H9 (cell line): ENCODE data around the gene LIG3. TPM values are rescaled to one million over a fixed set of nuclear protein-coding genes. Genes with fewer than 3 reads are reported as not detected.

Experiments
- DNase-seq: peaks from one replicate; pipeline ENCODE4 v3.0.0-alpha.2; 2017
- H2AFZ ChIP-seq: one replicate; pipeline ENCODE4 v1.6.1; 2013; ENCODE audit warnings: mild to moderate bottlenecking, low read length, control low read depth, moderate library complexity
- H2AK5ac ChIP-seq: 2 replicates; pipeline ENCODE4 v1.6.1; 2013; ENCODE audit warnings: low read length, control low read depth, mixed read lengths; ENCODE audit not compliant: insufficient read length
- H2BK120ac ChIP-seq: one replicate; pipeline ENCODE4 v1.6.1; 2013; ENCODE audit warnings: low read depth, mild to moderate bottlenecking, low read length, control low read depth, inconsistent platforms; ENCODE audit not compliant: poor library complexity, severe bottlenecking
- H2BK12ac ChIP-seq: 2 replicates; pipeline ENCODE4 v1.6.1; 2013; ENCODE audit warnings: low read length, control low read depth, mixed read lengths, low read depth; ENCODE audit not compliant: insufficient read length
- H2BK15ac ChIP-seq: 2 replicates; pipeline ENCODE4 v1.6.1; 2013; ENCODE audit warnings: low read depth, low read length, control low read depth
- H2BK20ac ChIP-seq: one replicate; pipeline ENCODE4 v1.6.1; 2013; ENCODE audit warnings: low read depth, mild to moderate bottlenecking, low read length, control low read depth, inconsistent platforms; ENCODE audit not compliant: poor library complexity, severe bottlenecking
- H2BK5ac ChIP-seq: 2 replicates; pipeline ENCODE4 v1.6.1; 2013; ENCODE audit warnings: low read length, control low read depth, mixed read lengths; ENCODE audit not compliant: insufficient read length
- H3K14ac ChIP-seq: 2 replicates; pipeline ENCODE4 v1.6.1; 2013; ENCODE audit warnings: low read length, control low read depth; ENCODE audit not compliant: insufficient read depth
- H3K18ac ChIP-seq: 2 replicates; pipeline ENCODE4 v1.6.1; 2013; ENCODE audit warnings: low read depth, mild to moderate bottlenecking, mixed read lengths, low read length, control low read depth; ENCODE audit not compliant: insufficient read length
- H3K23ac ChIP-seq: 2 replicates; pipeline ENCODE4 v1.6.1; 2013; ENCODE audit warnings: low read length, control low read depth, mixed read lengths, low read depth; ENCODE audit not compliant: insufficient read length
- H3K23me2 ChIP-seq: 2 replicates; pipeline ENCODE4 v1.6.1; 2013; ENCODE audit warnings: low read depth, mild to moderate bottlenecking, mixed read lengths, low read length, control low read depth; ENCODE audit not compliant: insufficient read length, poor library complexity, severe bottlenecking
- H3K27ac ChIP-seq: 2 replicates; pipeline ENCODE4 v1.5.1; 2013; ENCODE audit warnings: low read length, control low read depth, mixed read lengths, low read depth; ENCODE audit not compliant: insufficient read length
- H3K27me3 ChIP-seq: 2 replicates; pipeline ENCODE4 v1.6.1; 2013; ENCODE audit warnings: low read length, control low read depth, inconsistent platforms; ENCODE audit not compliant: insufficient read depth
- H3K4ac ChIP-seq: 2 replicates; pipeline ENCODE4 v1.6.1; 2013; ENCODE audit warnings: low read depth, mild to moderate bottlenecking, control low read depth, inconsistent platforms, low read length, moderate library complexity
- H3K4me1 ChIP-seq: 2 replicates; pipeline ENCODE4 v1.6.1; 2013; ENCODE audit warnings: low read length, control low read depth, inconsistent platforms; ENCODE audit not compliant: insufficient read depth
- H3K4me2 ChIP-seq: 2 replicates; pipeline ENCODE4 v1.6.1; 2013; ENCODE audit warnings: low read length, control low read depth, mixed read lengths; ENCODE audit not compliant: insufficient read length, insufficient read depth
- H3K56ac ChIP-seq: 2 replicates; pipeline ENCODE4 v1.6.1; 2013; ENCODE audit warnings: low read depth, mild to moderate bottlenecking, mixed read lengths, low read length, control low read depth; ENCODE audit not compliant: insufficient read length
- H3K79me1 ChIP-seq: 2 replicates; pipeline ENCODE4 v1.6.1; 2013; ENCODE audit warnings: low read depth, mild to moderate bottlenecking, moderate library complexity, low read length, control low read depth, inconsistent platforms; ENCODE audit not compliant: insufficient read depth, poor library complexity, severe bottlenecking
- H3K79me2 ChIP-seq: 2 replicates; pipeline ENCODE4 v1.6.1; 2013; ENCODE audit warnings: low read length, control low read depth, inconsistent platforms; ENCODE audit not compliant: insufficient read depth
- H3K9ac ChIP-seq: 2 replicates; pipeline ENCODE4 v1.6.1; 2013; ENCODE audit warnings: low read length, control low read depth, mixed read lengths; ENCODE audit not compliant: insufficient read length; ENCODE audit errors: extremely low read depth
- H3K9me3 ChIP-seq: one replicate; pipeline ENCODE4 v1.6.1; 2013; ENCODE audit warnings: low read depth, low read length, inconsistent platforms; ENCODE audit not compliant: control insufficient read depth
- H3T11ph ChIP-seq: one replicate; pipeline ENCODE4 v1.6.1; 2013; ENCODE audit warnings: mild to moderate bottlenecking, low read length, control low read depth, inconsistent platforms
- H4K20me1 ChIP-seq: one replicate; pipeline ENCODE4 v1.6.1; 2013; ENCODE audit not compliant: control insufficient read depth, insufficient read length, insufficient read depth
- H4K5ac ChIP-seq: 2 replicates; pipeline ENCODE4 v1.6.1; 2013; ENCODE audit warnings: low read depth, mild to moderate bottlenecking, mixed read lengths, low read length, control low read depth; ENCODE audit not compliant: insufficient read length
- H4K8ac ChIP-seq: replicated peaks from 2 replicates; pipeline ENCODE4 v1.6.1; 2013; ENCODE audit warnings: low read length, control low read depth, mixed read lengths, low read depth; ENCODE audit not compliant: insufficient read length
- H4K91ac ChIP-seq: 2 replicates; pipeline ENCODE4 v1.6.1; 2013; ENCODE audit warnings: low read depth, mild to moderate bottlenecking, moderate library complexity, mixed read lengths, low read length, control low read depth; ENCODE audit not compliant: insufficient read length
- H3K27ac Mint-ChIP-seq, 3 experiments: 2 replicates in 2 of 3; 3 replicates in 1 of 3; pipeline ENCODE4 v1.8.0; 2020 to 2021; ENCODE audit warnings: mixed read lengths in 3 of 3, mild to moderate bottlenecking in 1 of 3, moderate library complexity in 1 of 3
- H3K27me3 Mint-ChIP-seq: 2 replicates; pipeline ENCODE4 v1.8.0; 2021; ENCODE audit warnings: low read depth, mild to moderate bottlenecking, moderate library complexity, mixed read lengths
- H3K36me3 Mint-ChIP-seq, 3 experiments: 2 replicates in 2 of 3; 3 replicates in 1 of 3; pipeline ENCODE4 v1.8.0; 2020 to 2021; ENCODE audit warnings: low read depth in 3 of 3, mixed read lengths in 3 of 3; ENCODE audit not compliant: insufficient read depth in 1 of 3
- H3K4me1 Mint-ChIP-seq, 2 experiments: 2 replicates each; pipeline ENCODE4 v1.8.0; 2020; ENCODE audit warnings: mixed read lengths in 2 of 2
- H3K4me3 Mint-ChIP-seq, 2 experiments: 2 replicates in 1 of 2; 3 replicates in 1 of 2; pipeline ENCODE4 v1.8.0; 2020 to 2021; ENCODE audit warnings: mild to moderate bottlenecking in 2 of 2, mixed read lengths in 2 of 2, moderate library complexity in 1 of 2
- H3K9me3 Mint-ChIP-seq, 2 experiments: 2 replicates in 1 of 2; 3 replicates in 1 of 2; pipeline ENCODE4 v1.8.0; 2020; ENCODE audit warnings: mild to moderate bottlenecking in 2 of 2, mixed read lengths in 2 of 2, moderate library complexity in 1 of 2
- CTCF ChIP-seq: fragments of 200-600 bp; sonication (generic); conservative IDR thresholded peaks from 3 replicates; pipeline ENCODE4 v1.8.0; 2021; ENCODE audit warnings: antibody characterized with exemption, mild to moderate bottlenecking
- WGBS: extraction: QIAGEN DNeasy Blood & Tissue Kit; methylation state at CpG from one replicate; pipeline ENCODE4 v1.1.7; 2013; ENCODE audit warnings: missing lambda C conversion rate, low lambda C conversion rate, mixed read lengths; ENCODE audit not compliant: insufficient read length; ENCODE audit errors: extremely low coverage; 5-methylcytosine and 5-hydroxymethylcytosine counted together
- total RNA-seq: library from RNA; stranded (reverse); gene quantifications from 2 replicates; pipeline ENCODE4 v1.2.1, GENCODE V29; 2021

The LIG3 gene
- total RNA-seq, 1 experiment from 2014 or later: 96.0 TPM

GRCh38 chr17:35002876-35003551 lies 22.7 kb downstream of the LIG3 start:
- Histone ChIP-seq H3K9me3 (no peaks in the 10 kb centered on the region), H2BK20ac (no peak overlapping the region), H2AK5ac (no peak overlapping the region), H3K23ac (no peak overlapping the region), H4K5ac (no peak overlapping the region), H2BK120ac (no peak overlapping the region), H2AFZ (no peak overlapping the region), H2BK15ac (no peak overlapping the region), H3K4ac (no peak overlapping the region), H3K4me2 (no peak overlapping the region), H3K18ac (no peak overlapping the region), H4K8ac (no peak overlapping the region), H3K9ac (no peak overlapping the region), H3K23me2 (no peaks in the 10 kb centered on the region), H3T11ph (no peak overlapping the region), H3K14ac (no peak overlapping the region), H3K27ac (no peak overlapping the region), H3K79me2 (no peaks in the 10 kb centered on the region), H3K79me1 (no peaks in the 10 kb centered on the region), H3K27me3 (no peaks in the 10 kb centered on the region), H3K56ac (no peak overlapping the region), H3K4me1 (no peaks in the 10 kb centered on the region), H4K20me1 (no peaks in the 10 kb centered on the region), H2BK5ac (no peak overlapping the region), H4K91ac (no peak overlapping the region), H2BK12ac (no peak overlapping the region)
- peak overlapping the region in 2 of 3 experiments; percentile 15 to 47; a peak in 1 of 7 replicates for H3K27ac Mint-ChIP-seq
- no peak for DNase-seq
- no peak for TF ChIP-seq CTCF
- no peak overlapping the region for H3K4me3 Mint-ChIP-seq
- H3K27me3 Mint-ChIP-seq: no peaks in the 10 kb centered on the region
- H3K4me1 Mint-ChIP-seq: no peaks in the 10 kb centered on the region
- H3K9me3 Mint-ChIP-seq: no peaks in the 10 kb centered on the region
- WGBS: no CpG with 5 or more reads among the region's 15 CpGs
- peaks cover 36 to 98% (median 90%) of the 10 kb centered on the region in 3 experiments for H3K36me3 Mint-ChIP-seq
